ENCODE measurements around the gene TENM3.

DNA sequence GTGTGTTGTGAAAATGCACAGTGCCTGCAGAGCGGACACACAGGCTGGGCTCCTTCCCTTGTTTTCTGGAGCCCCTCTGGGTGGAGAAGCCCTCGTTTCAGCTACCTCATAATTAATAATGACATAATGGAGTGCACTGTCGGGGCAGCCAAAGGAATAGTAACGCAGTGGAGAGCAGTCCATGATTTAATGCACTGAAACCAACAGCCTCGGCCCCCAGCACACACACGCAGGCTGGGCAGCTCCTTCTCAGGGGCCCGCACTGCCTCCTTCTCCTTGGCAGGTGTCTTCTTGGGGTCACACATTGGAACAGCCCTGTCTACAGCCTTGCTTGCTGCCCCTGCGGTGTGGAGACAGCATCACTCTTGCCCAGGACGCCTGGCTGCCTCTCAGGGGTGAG is 584.8 kb downstream of the TENM3 start:
- no peak for TF ChIP-seq CTCF (IDR thresholded peaks at IDR 0.05; ENCODE audit: low read depth, low read length)
- no peak for TF ChIP-seq EZH2phosphoT487 (IDR thresholded peaks at IDR 0.05; ENCODE audit: low read depth)
